ENCODE results near the gene TEDDM1.

Gene TEDDM1

GRCh38 chr1:182351790-182352364 is 48.6 kb downstream of the TEDDM1 start:
- no peak for DNase-seq
- TF ChIP-seq POLR2A (IDR thresholded peaks at IDR 0.05; ENCODE audit: low read length) (no peak), GATA1 (IDR thresholded peaks at IDR 0.05; ENCODE audit: low read depth, low read length) (no peak)

- DNase-seq, result no peak
- TF ChIP-seq GATA1 (IDR thresholded peaks at IDR 0.05; ENCODE audit: low read depth, low read length) (no peak), POLR2A (IDR thresholded peaks at IDR 0.05; ENCODE audit: low read length) (no peak)
Measured at GRCh38 chr1:182350839-182351238, 49.6 kb downstream of the TEDDM1 start.

- TF ChIP-seq GATA1 (IDR thresholded peaks at IDR 0.05; ENCODE audit: low read depth, low read length) (no peak), POLR2A (IDR thresholded peaks at IDR 0.05; ENCODE audit: low read length) (no peak)
- no peak for DNase-seq
Measured at GRCh38 chr1:182348961-182349747, 51.3 kb downstream of the TEDDM1 start.

All from erythroblast (primary cell).